Kidney (tissue), 14 donors: Measurements from ENCODE around the gene CUL7. TPM values are rescaled to one million over a fixed set of nuclear protein-coding genes. Genes with fewer than 3 reads are reported as not detected.

Experiments
- DNase-seq, 5 donors: peaks; one replicate each; pipeline ENCODE4 v3.0.0-alpha.2; 2013 to 2020
- FAIRE-seq: peaks from 2 replicates; lab custom pipeline; 2012; peaks lifted over from hg19 to GRCh38; lab: Jason Lieb, UNC
- H3K27ac ChIP-seq, 2 donors: one replicate each; pipeline ENCODE4 v1.7.0; 2013; ENCODE audit warnings: low read depth in 2 of 2, low read length in 2 of 2, inconsistent platforms in 1 of 2
- H3K27me3 ChIP-seq: one replicate; pipeline ENCODE4 v1.7.1; 2013; ENCODE audit warnings: low read length, inconsistent platforms; ENCODE audit not compliant: control insufficient read depth, insufficient read depth
- H3K36me3 ChIP-seq, 3 donors: one replicate each; pipeline versions ENCODE4 v1.7.0 to v1.7.1; 2013; ENCODE audit warnings: low read length in 3 of 3, control low read depth in 1 of 3, inconsistent platforms in 1 of 3; ENCODE audit not compliant: insufficient read depth in 3 of 3, control insufficient read depth in 2 of 3
- H3K4me1 ChIP-seq, 3 donors: one replicate each; pipeline versions ENCODE4 v1.7.0 to v1.7.1; 2013; ENCODE audit warnings: low read length in 3 of 3, inconsistent platforms in 1 of 3, low read depth in 1 of 3; ENCODE audit not compliant: control insufficient read depth in 2 of 3, insufficient read depth in 2 of 3
- H3K4me3 ChIP-seq, 3 donors: one replicate each; pipeline versions ENCODE4 v1.7.0 to v1.8.1; 2013; ENCODE audit warnings: low read length in 3 of 3, control low read depth in 1 of 3, inconsistent platforms in 1 of 3
- H3K9ac ChIP-seq, 3 donors: one replicate each; pipeline versions ENCODE4 v1.7.0 to v1.7.1; 2013; ENCODE audit warnings: low read length in 3 of 3, control low read depth in 1 of 3, inconsistent platforms in 1 of 3
- H3K9me3 ChIP-seq, 3 donors: one replicate each; pipeline versions ENCODE4 v1.7.0 to v1.7.1; 2013; ENCODE audit warnings: low read length in 3 of 3, control low read depth in 1 of 3, inconsistent platforms in 1 of 3; ENCODE audit not compliant: control insufficient read depth in 2 of 3, insufficient read depth in 1 of 3
- intact Hi-C: fragments of 100-400 bp; cut with DNase I; formaldehyde crosslinking; loops from one replicate; pipeline ENCODE4 v1.11.1; 2022
- polyA plus RNA-seq: library from polyadenylated mRNA; stranded (reverse); fragments of 350-450 nt; fragmentation: Illumina TruSeq; extraction: RNeasy Lipid Tissue Mini Kit (QIAGEN cat#74804); gene quantifications from one replicate; pipeline ENCODE4 v1.2.3, GENCODE V29; 2014; ENCODE audit warnings: low read depth, low replicate concordance; ENCODE audit not compliant: insufficient read depth
- total RNA-seq: library from RNA; stranded (reverse); fragmentation: NEBNext Ultra II Directional; extraction: Animal tissue kit (Norgen Biotek cat#: 25700); gene quantifications from one replicate; pipeline ENCODE4 v1.2.1, GENCODE V29; 2021
- TF ChIP-seq, protein P1 (sequence below): IDR thresholded peaks from 3 replicates; pipeline ENCODE4 v1.5.1; 2012; ENCODE audit warnings: mild to moderate bottlenecking, moderate library complexity, borderline replicate concordance; ENCODE audit not compliant: insufficient read depth; ENCODE audit errors: extremely low read depth
- donor health status: control.
- donor health status: control.
- donor health status: control.
- donor health status: control.
- donor health status: control.
- donor health status: DM: yes; HTN: yes; CAD: no.
- donor health status: Normal renal cell carcinoma (clear cell type).

CUL7 gene
- total and polyA plus RNA-seq, 2 donors from 2014 or later = 10.1 to 24.5 TPM

DNA sequence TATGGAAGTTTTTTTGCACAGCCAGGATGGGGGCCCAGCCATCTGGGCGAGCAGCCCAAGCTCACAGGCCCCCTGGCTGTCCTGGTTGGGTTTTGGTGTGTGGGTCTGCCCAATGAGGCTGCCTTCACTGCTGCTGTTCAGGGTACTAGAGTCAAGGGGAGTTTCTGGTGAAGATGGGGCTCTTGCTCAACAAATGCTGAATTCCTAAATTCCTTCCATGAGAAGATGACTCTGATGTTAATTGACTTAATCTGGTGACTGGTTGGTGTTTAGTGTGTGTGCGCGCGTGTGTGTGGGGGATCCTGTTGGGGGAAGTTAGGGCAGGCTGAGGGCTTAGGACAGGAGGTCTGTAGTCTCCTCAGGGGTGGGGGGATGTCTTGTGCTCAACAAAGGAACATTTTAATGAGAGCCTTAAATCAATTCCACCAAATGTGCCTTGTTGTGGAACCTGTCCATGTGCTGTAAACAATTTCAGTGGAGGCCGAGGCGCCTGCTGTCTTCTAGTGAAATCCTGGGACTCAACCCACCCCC is 24.4 kb upstream of the CUL7 start:
- Histone ChIP-seq H3K27me3 (no peaks in the 10 kb centered on the region), H3K27ac (no peak overlapping the region), H3K36me3 (peaks cover 0 to 2% (median 0%) of the 10 kb centered on the region in 3 donors), H3K9ac (peak overlapping the region in 1 of 3 donors; percentile 61), H3K4me1 (peaks cover 0 to 6% (median 0%) of the 10 kb centered on the region in 3 donors), H3K9me3 (no peaks in the 10 kb centered on the region), H3K4me3 (peak overlapping the region in 2 of 3 donors; percentile 65 to 73)
- intact Hi-C loops = no loop called here
- FAIRE-seq (no peak), DNase-seq (peak; percentile 32 to 84 (median 61))
- TF ChIP-seq, protein P1, sequence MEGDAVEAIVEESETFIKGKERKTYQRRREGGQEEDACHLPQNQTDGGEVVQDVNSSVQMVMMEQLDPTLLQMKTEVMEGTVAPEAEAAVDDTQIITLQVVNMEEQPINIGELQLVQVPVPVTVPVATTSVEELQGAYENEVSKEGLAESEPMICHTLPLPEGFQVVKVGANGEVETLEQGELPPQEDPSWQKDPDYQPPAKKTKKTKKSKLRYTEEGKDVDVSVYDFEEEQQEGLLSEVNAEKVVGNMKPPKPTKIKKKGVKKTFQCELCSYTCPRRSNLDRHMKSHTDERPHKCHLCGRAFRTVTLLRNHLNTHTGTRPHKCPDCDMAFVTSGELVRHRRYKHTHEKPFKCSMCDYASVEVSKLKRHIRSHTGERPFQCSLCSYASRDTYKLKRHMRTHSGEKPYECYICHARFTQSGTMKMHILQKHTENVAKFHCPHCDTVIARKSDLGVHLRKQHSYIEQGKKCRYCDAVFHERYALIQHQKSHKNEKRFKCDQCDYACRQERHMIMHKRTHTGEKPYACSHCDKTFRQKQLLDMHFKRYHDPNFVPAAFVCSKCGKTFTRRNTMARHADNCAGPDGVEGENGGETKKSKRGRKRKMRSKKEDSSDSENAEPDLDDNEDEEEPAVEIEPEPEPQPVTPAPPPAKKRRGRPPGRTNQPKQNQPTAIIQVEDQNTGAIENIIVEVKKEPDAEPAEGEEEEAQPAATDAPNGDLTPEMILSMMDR = no peak

- peak overlapping the region in 2 of 3 donors; percentile 32 to 61 for H3K9ac ChIP-seq
- peaks cover 0 to 3% (median 2%) of the 10 kb centered on the region in 3 donors for H3K36me3 ChIP-seq
- DNase-seq (peak in 1 of 5 donors; percentile 4), FAIRE-seq (no peak)
- no peak overlapping the region for H3K27ac ChIP-seq
- no peaks in the 10 kb centered on the region for H3K9me3 ChIP-seq
- H3K4me1 ChIP-seq = peaks cover 0 to 6% (median 0%) of the 10 kb centered on the region in 3 donors
- intact Hi-C loops = no loop called here
- no peaks in the 10 kb centered on the region for H3K27me3 ChIP-seq
- TF ChIP-seq, protein P1 = no peak
- H3K4me3 ChIP-seq = peak overlapping the region; percentile 64 to 73 (median 65)
Measured at GRCh38 chr6:43077333-43077809, 23.7 kb upstream of the CUL7 start.

GRCh38 chr6:43076464-43077332 is 23.0 kb upstream of the CUL7 start:
- TF ChIP-seq, protein P1 = no peak
- peaks cover 0 to 6% (median 0%) of the 10 kb centered on the region in 3 donors for H3K4me1 ChIP-seq
- DNase-seq = peak; percentile 79 to 85 (median 83)
- peak overlapping the region in 1 of 2 donors; percentile 28 for H3K27ac ChIP-seq
- H3K9ac ChIP-seq = peak overlapping the region; percentile 32 to 64 (median 61)
- peaks cover 0 to 5% (median 2%) of the 10 kb centered on the region in 3 donors for H3K36me3 ChIP-seq
- intact Hi-C loops = no loop called here
- no peaks in the 10 kb centered on the region for H3K9me3 ChIP-seq
- H3K27me3 ChIP-seq = no peaks in the 10 kb centered on the region
- no peak for FAIRE-seq
- peak overlapping the region; percentile 64 to 73 (median 65) for H3K4me3 ChIP-seq
